Endodermal cell (in vitro differentiated cells): Measurements from ENCODE around the gene KRTAP10-11. TPM values are rescaled to one million over a fixed set of nuclear protein-coding genes. Genes with fewer than 3 reads are reported as not detected.

ENCODE experiments used
- DNase-seq: peaks from one replicate; pipeline ENCODE4 v3.0.0-alpha.2; 2017
- H3K27ac ChIP-seq: 2 replicates; pipeline ENCODE4 v1.5.1; 2013; ENCODE audit warnings: mild to moderate bottlenecking, low read depth, low read length, moderate library complexity
- H3K27me3 ChIP-seq: 2 replicates; pipeline ENCODE4 v1.6.1; 2013; ENCODE audit warnings: mild to moderate bottlenecking, low read length, moderate library complexity; ENCODE audit not compliant: insufficient read depth, control insufficient read depth, poor library complexity, severe bottlenecking
- H3K36me3 ChIP-seq: 2 replicates; pipeline ENCODE4 v1.7.0; 2013; ENCODE audit warnings: mild to moderate bottlenecking, low read length, moderate library complexity; ENCODE audit not compliant: control insufficient read depth, insufficient read depth
- H3K4me1 ChIP-seq: one replicate; pipeline ENCODE4 v1.7.0; 2013; ENCODE audit warnings: low read length; ENCODE audit not compliant: control insufficient read depth, insufficient read depth
- H3K4me3 ChIP-seq: 2 replicates; pipeline ENCODE4 v1.5.1; 2013; ENCODE audit warnings: mild to moderate bottlenecking, low read length, moderate library complexity
- H3K9ac ChIP-seq: 2 replicates; pipeline ENCODE4 v1.6.1; 2013; ENCODE audit warnings: mild to moderate bottlenecking, low read length, moderate library complexity; ENCODE audit not compliant: poor library complexity, severe bottlenecking; ENCODE audit errors: extremely low read depth
- H3K9me3 ChIP-seq: 2 replicates; pipeline ENCODE4 v1.6.1; 2013; ENCODE audit warnings: mild to moderate bottlenecking, low read length, moderate library complexity; ENCODE audit not compliant: control insufficient read depth
- H3K27ac Mint-ChIP-seq: 2 replicates; pipeline ENCODE4 v1.8.0; 2020; ENCODE audit warnings: mixed read lengths
- H3K27me3 Mint-ChIP-seq: 2 replicates; pipeline ENCODE4 v1.8.0; 2021; ENCODE audit warnings: mild to moderate bottlenecking, mixed read lengths; ENCODE audit not compliant: insufficient read depth
- H3K36me3 Mint-ChIP-seq: 2 replicates; pipeline ENCODE4 v1.8.0; 2020; ENCODE audit warnings: low read depth, mixed read lengths
- H3K4me1 Mint-ChIP-seq: 2 replicates; pipeline ENCODE4 v1.8.0; 2020; ENCODE audit warnings: mixed read lengths
- H3K4me3 Mint-ChIP-seq: 2 replicates; pipeline ENCODE4 v1.8.0; 2020; ENCODE audit warnings: mild to moderate bottlenecking, moderate library complexity, mixed read lengths
- H3K9me3 Mint-ChIP-seq: 2 replicates; pipeline ENCODE4 v1.8.0; 2020; ENCODE audit warnings: mild to moderate bottlenecking, mixed read lengths
- WGBS, 2 experiments: methylation state at CpG; one replicate each; pipeline versions ENCODE4 v1.1.5 to v1.1.7; 2013; ENCODE audit warnings: missing lambda C conversion rate in 2 of 2, mixed read lengths in 1 of 2; ENCODE audit not compliant: insufficient coverage in 1 of 2, insufficient read length in 1 of 2; 5-methylcytosine and 5-hydroxymethylcytosine counted together
- total RNA-seq, 2 donors: library from RNA; stranded (reverse); fragmentation: NEBNext Ultra II Directional in 1 of 2; extraction: Animal tissue kit (Norgen Biotek cat#: 25700) in 1 of 2; gene quantifications; 2 replicates in 1 of 2; 3 replicates in 1 of 2; pipeline ENCODE4 v1.2.1, GENCODE V29; 2021
- TF ChIP-seq, protein P1 (sequence below): fragments of 200-600 bp; sonication (generic); conservative IDR thresholded peaks from 2 replicates; pipeline ENCODE4 v1.5.0; 2021; ENCODE audit warnings: antibody characterized with exemption, mild to moderate bottlenecking

Gene KRTAP10-11
- total RNA-seq, 2 donors from 2014 or later, result not detected

DNA sequence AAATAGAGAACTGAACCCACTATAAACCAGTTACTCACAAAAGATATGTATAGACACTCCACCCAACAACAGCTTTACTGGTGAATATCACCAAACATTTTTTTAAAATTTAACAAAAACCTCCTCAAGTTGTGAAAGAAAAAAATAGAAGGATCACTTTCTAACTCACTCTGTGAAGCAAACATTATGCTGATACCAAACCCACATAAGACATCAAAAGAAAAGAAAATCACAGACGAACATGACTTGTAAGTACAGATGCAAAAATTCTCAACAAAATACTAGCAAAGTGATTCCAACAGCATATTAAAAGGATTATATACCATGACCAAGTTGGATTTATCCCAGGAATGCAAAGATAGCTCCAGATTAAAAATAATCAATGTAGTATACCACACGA lies 45.5 kb downstream of the KRTAP10-11 start:
- no peak for DNase-seq
- Mint-ChIP-seq H3K27me3 (peaks cover 8% of the 10 kb centered on the region), H3K9me3 (peaks cover 17% of the 10 kb centered on the region), H3K4me1 (peaks cover 40% of the 10 kb centered on the region), H3K27ac (no peak overlapping the region), H3K4me3 (no peak overlapping the region), H3K36me3 (peaks cover 4% of the 10 kb centered on the region)
- Histone ChIP-seq H3K9ac (no peak overlapping the region), H3K27ac (no peak overlapping the region), H3K9me3 (peaks cover 21% of the 10 kb centered on the region), H3K27me3 (no peaks in the 10 kb centered on the region), H3K36me3 (no peaks in the 10 kb centered on the region), H3K4me1 (peaks cover 12% of the 10 kb centered on the region), H3K4me3 (no peak overlapping the region)
- WGBS, 2 experiments, result 83 to 89% methylated on average over 2 of the region's 2 CpGs
- TF ChIP-seq, protein P1, sequence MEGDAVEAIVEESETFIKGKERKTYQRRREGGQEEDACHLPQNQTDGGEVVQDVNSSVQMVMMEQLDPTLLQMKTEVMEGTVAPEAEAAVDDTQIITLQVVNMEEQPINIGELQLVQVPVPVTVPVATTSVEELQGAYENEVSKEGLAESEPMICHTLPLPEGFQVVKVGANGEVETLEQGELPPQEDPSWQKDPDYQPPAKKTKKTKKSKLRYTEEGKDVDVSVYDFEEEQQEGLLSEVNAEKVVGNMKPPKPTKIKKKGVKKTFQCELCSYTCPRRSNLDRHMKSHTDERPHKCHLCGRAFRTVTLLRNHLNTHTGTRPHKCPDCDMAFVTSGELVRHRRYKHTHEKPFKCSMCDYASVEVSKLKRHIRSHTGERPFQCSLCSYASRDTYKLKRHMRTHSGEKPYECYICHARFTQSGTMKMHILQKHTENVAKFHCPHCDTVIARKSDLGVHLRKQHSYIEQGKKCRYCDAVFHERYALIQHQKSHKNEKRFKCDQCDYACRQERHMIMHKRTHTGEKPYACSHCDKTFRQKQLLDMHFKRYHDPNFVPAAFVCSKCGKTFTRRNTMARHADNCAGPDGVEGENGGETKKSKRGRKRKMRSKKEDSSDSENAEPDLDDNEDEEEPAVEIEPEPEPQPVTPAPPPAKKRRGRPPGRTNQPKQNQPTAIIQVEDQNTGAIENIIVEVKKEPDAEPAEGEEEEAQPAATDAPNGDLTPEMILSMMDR, result no peak

DNA sequence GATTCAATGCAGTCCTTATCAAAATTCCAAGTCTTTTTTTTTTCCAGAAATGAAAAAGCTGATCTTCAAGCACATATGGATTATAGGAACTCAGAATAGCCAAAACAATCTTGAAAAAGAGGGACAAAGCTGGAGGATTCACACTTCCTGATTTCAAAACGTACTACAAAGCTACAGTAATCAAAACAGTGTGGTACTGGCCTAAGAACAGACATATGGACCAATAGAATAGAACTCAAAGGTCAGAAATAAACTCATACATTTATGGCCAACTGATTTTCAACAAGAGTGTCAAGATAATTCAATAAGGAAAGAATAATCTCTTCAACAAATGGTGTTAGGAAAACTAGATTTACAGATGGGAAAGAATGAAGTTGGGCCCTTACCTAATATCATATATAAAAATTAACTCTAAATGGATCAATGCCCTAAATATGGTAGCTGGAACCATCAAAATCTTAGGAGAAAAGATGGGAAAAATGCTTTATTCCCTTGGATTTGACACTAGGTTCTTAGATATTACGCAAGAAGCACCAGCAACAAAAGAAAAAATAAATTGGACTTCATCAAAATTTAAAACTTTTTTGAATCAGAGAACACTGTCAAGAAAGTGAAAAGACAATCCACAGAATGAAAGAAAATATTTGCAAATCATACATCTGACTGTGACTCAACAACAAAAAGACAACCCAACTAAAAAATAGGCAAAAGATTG lies 46.7 kb downstream of the KRTAP10-11 start:
- H3K4me3 ChIP-seq, result no peak overlapping the region
- peaks cover 21% of the 10 kb centered on the region for H3K9me3 ChIP-seq
- no peaks in the 10 kb centered on the region for H3K4me1 ChIP-seq
- H3K27me3 Mint-ChIP-seq, result peaks cover 13% of the 10 kb centered on the region
- H3K27ac ChIP-seq, result no peak overlapping the region
- TF ChIP-seq, protein P1, result no peak
- peaks cover 38% of the 10 kb centered on the region for H3K4me1 Mint-ChIP-seq
- DNase-seq, result no peak
- H3K36me3 Mint-ChIP-seq, result peaks cover 4% of the 10 kb centered on the region
- no peaks in the 10 kb centered on the region for H3K36me3 ChIP-seq
- no peak overlapping the region for H3K4me3 Mint-ChIP-seq
- H3K9me3 Mint-ChIP-seq, result peaks cover 17% of the 10 kb centered on the region
- WGBS, 2 experiments, result 60 to 71% methylated on average over 1 to 2 of the region's 2 CpGs
- H3K27me3 ChIP-seq, result no peaks in the 10 kb centered on the region
- no peak overlapping the region for H3K9ac ChIP-seq
- H3K27ac Mint-ChIP-seq, result no peak overlapping the region

DNA sequence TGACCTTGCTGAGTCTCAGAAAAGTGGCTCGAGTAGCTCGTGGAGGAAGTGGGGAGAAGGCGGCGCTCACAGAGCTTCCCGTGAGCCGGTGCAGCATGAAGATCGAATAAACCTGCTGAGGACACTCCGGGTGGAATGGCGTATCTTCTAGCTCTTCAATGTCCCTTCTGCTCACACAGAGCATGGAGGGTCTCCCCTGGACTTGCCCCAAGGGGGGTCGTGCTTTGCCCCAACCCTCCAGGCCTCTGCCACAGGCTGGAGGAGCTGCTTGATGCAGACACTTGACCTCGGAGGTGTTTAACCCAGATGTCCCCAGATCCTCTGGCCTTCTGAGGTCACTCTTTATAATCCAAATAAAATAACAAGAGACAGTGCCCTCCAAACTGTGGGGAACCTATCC lies 48.6 kb downstream of the KRTAP10-11 start:
- DNase-seq, result no peak
- no peak overlapping the region for H3K9ac ChIP-seq
- Mint-ChIP-seq H3K4me1 (peaks cover 43% of the 10 kb centered on the region), H3K4me3 (no peak overlapping the region), H3K36me3 (peaks cover 4% of the 10 kb centered on the region), H3K27ac (no peak overlapping the region), H3K27me3 (peaks cover 19% of the 10 kb centered on the region), H3K9me3 (peaks cover 17% of the 10 kb centered on the region)
- H3K27ac ChIP-seq, result no peak overlapping the region
- no peak overlapping the region for H3K4me3 ChIP-seq
- H3K36me3 ChIP-seq, result no peaks in the 10 kb centered on the region
- 86 to 87% methylated on average over 8 to 11 of the region's 11 CpGs for WGBS, 2 experiments
- H3K4me1 ChIP-seq, result peaks cover 3% of the 10 kb centered on the region
- H3K27me3 ChIP-seq, result no peaks in the 10 kb centered on the region
- H3K9me3 ChIP-seq, result peaks cover 21% of the 10 kb centered on the region
- TF ChIP-seq, protein P1, result no peak
